ENCODE data around the gene LRMDA.

Gene LRMDA

DNA sequence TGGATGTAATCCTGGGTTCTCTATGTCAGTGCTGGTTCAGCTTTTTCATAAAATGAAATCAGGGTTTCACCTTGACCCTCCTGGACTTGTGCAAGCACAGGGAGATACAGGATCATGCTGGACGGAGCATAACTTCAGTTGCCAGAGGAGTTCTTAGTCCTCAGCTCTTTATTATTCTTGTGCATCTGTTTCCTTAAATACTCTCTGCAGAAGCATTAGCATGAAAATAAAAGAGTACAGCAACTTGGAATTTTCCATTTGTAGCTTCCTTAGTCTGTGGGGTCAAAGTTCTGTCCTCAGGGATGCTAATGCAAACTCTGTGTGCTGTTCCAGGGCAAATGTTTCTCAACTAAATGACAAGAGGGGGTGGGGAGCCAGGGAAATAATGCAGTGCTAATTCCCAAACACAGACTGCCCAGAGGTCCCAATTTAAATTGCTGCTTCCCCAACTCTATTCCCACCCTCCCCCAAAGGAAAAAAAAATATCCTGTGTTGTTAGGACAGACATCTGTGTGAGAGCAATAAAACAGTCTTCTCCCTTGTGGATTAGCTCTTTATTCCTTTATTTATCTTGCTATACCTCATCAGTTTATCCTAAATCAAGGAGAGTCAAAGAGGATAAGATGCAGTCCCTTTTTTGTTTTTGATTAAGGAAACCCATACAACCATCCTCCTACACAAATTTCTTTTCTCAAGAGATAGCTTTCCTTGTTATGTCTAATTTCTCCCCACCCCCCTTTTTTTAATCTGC is 905.0 kb downstream of the LRMDA start:
- no peak for DNase-seq

DNA sequence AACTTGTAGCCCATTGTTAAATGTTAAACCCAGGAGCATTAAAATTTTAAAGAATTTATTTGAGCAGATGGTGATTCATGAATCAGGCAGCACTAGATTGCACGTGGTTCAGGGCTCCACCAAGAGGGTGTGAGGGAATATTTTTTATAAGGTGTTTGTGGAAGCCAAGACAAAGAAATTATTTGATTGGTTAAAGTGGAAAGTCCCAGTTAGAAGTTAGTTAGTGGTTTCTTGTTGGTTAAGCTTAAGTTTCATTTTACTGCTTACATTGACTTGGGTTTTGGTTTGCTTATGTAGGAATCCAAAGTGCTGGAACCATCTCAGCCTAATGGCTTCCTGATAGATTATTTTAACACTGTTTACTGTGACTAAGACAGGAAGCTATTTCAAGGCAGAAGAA is 906.2 kb downstream of the LRMDA start:
- DNase-seq = no peak

DNA sequence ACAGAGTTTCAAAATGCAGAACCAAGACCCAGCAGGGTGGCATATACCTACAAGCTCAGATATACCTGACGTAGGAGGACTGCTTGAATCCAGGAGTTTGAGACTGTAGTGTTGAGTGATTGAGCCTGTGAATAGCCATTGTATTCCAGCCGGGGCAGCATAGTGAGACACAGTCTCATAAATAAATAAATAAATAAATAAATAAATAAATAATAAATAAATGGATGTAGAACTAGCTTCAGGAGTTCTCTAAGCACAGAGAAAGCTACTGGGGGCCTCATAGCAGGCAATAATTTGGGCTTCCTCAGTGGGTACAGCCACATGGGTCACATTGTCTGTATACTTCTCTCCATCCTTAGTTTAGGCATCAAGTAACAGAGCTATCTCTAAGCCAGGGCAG is 906.8 kb downstream of the LRMDA start:
- DNase-seq = no peak

DNA sequence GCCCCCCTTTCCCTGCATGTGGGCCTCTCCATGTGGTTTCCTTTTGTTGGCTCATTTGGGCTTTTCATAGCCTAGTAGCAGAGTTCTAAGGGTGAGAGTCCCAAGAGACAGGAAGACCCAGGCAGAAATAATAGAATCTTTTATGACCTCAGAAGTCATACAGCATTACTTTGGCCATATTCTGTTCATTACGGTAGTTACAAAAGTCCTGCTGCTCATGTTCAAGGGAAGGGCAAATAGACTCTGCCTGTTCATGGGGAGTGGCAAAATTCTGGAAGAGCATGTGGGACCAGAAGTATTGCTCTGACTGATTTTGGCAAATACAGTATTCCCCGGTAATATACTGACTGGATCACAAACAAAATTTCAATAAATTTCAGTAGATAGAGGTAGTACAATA is 910.3 kb downstream of the LRMDA start:
- DNase-seq = no peak

DNA sequence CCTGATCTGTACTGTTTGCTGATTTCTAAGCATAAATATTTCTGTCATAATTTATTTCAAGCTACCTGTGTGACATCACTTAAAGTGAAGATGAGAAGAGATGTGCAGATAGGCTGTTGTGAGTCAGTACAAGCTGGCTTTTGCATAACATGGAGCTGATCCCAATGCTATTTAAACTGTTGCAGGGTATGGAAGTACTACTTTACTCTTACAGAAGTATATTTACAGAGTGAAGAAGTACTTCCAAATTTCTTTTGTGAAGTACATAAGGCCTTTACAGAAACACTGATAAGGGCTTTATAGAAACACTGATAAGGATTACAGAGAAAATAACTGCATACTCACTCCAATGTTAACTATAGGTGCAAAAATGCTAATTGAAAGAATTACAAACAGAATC is 911.6 kb downstream of the LRMDA start:
- DNase-seq = no peak

DNA sequence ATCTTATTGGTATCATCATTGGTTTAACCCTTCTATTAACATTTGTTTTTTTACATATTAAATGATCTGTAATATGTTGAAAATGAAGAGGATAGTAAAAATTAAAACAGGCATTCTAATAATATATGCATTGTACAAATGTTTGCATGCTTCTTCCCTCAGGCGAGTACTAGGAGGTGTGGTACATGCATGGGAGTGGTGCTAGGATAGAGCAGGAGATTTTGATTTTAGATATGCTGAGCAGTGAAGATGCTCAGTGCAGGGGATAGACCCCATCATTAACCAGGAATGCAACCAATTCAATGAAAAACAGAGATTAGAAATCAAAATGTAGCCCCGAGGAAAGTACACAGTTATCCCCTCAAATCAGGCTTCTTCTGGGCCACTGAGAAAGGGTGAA is 916.4 kb downstream of the LRMDA start:
- no peak for DNase-seq

DNA sequence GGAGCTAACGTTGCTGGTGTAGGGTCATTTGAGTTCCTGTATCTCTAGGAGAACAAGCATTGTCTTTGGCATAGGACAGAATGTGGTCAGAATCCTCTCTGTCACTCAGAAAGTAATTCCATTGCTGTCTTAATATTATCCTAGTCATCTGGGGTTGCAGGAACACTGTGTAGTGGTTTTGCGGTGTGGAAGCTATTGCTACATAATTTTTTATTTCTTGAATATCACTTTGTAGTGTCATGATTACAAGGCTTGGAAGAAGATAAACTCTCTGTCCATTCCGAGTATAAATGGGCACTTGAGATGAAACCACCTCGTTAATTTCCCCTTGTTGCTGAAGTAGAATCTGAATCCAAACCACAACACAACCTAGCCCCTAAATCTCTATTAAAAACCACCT is 919.2 kb downstream of the LRMDA start:
- no peak for DNase-seq

DNA sequence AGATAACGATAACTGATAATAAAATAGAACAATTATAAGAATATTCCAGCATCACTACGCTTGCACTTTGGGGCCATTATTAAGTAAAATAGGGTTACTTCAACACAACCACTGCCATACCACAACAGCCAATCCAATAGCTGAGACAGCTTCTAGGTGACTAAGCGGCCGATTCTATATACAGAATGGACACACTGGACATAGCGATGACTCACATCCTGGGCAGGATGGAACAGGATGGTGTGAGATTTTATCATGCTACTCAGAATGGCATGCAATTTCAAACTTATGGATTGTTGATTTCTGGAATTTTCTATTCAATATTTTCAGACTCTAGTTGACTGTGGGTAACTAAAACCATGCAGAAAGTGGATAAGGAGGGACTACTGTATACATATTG is 920.9 kb downstream of the LRMDA start:
- DNase-seq = no peak

DNA sequence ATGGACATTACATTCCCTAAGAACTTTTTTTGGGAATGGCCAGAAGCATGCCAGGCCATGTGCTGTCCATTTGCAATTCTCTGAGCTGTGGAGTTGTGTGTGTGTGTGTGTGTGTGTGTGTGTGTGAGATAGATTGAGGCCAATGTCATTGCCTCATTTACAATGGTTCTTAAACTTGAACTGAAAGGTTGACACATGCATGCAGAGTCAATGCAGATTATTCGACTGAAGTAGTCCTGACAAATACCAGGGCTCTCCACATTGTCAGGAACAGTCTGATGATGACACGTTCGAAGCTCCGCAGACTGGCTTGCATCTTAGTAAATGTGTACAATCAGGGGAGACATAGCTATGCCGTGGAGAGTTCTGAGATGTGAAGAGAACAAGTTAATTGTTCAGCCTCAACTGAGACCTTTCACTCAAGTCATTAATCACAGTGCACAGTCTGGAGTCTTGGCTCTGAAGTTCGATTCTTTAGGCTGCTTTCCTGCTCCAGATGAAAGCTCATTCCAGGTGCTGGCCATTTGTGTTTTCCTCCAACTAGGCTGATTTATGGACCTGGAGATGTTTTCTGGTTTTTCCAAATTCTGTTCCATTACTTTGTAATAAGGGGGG is 921.9 kb downstream of the LRMDA start:
- DNase-seq = no peak

DNA sequence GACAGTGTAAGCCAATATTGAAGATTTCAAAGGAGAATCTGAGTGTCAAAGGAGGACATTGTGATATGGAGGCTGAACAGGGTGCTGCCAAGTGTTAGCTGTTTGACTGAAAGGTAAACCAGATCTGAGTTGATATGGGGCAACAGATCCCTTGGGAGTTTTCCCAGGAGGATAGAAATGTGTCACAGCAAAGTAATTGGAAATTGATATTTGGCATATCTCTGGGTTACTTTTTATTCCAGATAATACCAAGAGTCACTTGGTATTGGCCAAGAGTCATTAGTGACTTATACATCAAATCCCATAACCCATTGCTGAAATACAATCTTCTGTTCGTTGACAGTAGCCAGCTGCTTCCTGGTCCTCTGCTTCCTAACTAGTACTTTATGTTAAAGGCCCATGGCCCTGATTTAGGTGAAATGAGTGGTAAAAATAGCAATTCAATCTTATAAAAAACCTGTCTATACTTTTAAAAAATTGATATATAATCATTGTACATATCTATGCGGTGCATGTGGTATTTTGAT is 922.9 kb downstream of the LRMDA start:
- no peak for DNase-seq

DNA sequence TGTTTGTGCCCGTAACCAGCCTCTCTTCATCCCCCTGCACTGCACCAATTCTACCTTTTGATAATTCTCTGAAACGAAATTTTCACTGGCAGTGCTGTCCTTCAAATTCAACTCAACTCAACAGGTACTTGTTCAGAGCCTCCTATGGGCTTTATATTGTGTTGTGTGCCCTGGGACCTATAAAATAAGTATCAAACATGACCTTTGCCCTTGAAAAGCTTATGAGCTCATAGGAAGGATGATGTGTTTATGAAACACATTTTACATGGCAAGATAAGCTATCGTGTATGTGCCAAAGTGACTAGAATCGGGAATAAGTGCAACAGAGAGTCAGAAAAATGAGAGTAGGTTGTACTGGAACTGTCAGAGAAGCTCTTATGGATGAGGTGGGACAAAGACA is 923.5 kb downstream of the LRMDA start:
- no peak for DNase-seq

DNA sequence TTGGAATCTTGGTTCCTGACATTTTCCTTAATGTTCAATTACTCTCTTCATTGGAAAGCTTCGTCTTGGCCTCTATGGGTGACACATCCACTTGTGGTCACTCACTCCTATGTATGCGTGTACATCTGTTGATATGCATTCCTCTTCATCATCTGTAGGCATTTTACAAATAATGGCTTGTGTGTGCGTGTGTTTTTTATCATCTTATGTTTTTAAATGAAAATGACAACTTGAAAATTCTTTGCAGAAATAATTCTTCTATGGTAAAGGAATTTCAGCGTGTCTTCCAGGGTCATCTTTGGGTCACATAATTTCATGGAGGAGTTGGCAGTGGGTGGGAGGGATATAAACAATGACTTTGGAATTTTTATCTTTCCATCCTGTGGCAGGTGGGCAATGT is 925.1 kb downstream of the LRMDA start:
- DNase-seq = no peak

DNA sequence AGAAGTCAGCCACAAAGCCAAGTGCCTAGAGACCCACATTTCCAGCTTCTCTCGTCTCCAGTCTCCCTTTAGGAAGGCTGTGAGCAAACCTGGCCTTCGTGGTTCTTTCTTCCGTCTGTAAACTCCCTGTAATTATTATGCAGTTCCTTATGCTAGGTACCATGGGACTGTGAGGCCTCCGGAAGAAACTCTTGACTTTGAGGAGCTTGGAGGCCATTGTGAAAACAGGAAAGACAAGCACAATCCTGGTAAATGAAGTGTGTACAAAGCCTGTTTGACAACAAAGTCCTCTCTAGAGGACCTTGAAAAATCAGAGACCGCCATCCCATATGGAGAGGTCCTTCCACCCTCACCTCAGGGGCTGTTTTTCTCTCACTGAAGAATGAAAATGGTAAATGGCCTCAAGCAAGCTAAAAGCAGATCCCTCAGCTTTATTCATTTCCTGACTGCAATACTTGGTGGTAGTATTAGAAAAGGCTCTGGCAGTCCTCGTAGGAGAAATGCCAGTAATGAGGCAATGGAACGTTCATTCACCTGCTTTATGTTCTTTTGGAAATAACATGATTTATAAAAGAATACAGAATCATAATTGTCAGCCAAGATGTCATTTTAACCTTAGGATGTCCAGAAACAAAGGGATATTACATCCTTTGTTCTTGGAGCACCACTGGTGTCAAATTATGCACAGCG is 926.4 kb downstream of the LRMDA start:
- DNase-seq = no peak

DNA sequence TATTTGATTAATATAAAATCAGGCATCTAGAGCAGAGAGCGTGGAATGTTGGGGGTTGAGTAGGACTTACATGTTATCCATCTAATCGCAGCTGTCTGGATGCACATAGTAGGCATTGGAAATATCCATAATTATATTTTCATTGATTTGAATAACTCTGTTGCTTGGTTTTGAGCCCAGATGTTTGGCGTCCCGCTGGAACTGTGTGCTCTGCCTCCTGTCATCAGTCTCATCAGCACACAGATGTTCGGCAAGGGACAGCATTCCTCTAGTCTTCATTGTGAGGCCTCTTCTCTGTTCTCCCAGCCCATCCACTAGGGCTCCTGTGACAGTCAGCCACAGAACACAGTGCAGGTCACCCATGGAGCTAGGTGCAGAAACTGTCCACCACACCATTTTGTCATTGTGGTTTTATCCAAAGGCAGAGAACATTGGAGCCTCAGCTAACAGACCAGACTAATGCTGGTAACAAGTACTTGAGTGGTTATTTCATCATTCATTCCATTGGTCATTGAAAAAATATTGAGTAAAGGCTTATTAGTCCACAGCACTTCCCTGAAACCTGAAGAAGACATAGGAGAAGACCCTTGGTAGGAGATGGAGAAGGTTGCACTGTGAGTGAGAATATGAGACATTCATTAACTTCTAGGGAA is 927.4 kb downstream of the LRMDA start:
- no peak for DNase-seq

DNA sequence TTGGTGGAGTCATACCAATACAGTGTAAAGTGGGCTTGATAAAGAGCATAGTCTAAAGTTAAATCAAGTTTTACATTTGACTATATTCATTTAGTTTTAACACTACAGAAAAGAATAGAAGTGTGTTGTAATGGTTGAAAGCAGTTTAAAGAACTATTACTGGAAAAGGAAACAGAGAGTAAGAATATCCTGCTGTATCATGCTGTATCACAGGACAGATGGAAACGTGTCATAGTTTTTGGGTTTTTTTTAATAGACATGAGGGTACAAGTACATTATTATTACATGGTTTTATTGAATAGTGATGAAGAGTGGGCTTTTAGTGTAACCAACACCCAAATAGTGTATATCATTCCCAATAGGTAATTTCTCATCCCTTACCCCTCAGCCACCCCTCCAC is 944.3 kb downstream of the LRMDA start:
- no peak for DNase-seq

DNA sequence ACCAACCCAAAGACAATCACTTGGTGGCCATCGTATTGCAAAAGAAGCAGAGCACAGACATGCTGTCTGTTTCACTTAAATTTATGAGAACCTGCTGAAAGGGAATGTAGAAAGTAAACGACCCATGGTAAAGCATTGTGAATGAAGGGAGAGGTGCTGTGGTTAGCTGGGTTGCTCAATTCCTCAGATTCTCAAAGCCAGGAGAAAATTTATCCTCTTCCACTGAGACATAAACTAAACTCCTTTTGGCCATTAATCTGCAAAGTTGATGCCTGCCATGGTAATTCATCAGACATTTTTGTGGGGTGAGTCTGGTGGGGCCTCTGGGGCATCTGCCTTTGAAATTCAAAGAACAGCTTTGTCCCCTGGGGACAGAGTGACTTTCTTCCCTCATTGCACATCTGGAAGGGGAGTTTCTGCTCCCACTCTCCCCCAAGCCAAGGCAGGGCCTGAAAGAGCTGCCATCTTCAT is 951.0 kb downstream of the LRMDA start:
- DNase-seq = no peak

DNA sequence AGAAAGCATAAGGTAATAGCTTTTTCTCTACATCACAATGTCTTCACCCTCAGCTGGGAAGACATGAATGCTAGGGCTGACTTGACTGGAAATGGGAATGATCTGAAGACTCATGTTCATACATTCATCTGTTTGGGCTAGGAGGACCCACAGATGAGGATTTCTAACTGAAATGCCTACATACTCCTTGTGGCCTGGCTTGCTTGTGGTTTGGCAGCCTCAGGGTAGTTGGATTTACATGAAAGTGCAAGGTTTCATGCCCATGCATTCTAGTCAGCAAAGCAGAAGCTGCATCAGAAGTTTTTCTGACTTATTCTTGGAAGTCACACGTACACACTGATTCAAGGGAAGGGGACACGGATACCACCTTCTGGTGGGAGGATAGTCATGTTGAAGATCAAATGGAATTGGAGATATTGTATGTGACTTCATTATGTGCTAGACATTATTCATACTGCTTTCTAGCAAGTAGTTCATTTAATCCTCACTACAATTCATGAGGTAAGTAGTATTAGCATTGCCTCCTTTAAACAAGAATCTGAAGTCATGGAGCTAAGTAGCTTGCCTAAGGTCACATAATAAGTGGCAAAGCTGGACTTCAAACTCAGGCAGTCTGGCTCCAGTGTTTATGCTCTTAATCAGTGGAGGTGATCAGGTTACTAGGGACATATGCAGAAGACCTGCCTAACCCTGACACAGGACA is 957.0 kb downstream of the LRMDA start:
- no peak for DNase-seq

DNA sequence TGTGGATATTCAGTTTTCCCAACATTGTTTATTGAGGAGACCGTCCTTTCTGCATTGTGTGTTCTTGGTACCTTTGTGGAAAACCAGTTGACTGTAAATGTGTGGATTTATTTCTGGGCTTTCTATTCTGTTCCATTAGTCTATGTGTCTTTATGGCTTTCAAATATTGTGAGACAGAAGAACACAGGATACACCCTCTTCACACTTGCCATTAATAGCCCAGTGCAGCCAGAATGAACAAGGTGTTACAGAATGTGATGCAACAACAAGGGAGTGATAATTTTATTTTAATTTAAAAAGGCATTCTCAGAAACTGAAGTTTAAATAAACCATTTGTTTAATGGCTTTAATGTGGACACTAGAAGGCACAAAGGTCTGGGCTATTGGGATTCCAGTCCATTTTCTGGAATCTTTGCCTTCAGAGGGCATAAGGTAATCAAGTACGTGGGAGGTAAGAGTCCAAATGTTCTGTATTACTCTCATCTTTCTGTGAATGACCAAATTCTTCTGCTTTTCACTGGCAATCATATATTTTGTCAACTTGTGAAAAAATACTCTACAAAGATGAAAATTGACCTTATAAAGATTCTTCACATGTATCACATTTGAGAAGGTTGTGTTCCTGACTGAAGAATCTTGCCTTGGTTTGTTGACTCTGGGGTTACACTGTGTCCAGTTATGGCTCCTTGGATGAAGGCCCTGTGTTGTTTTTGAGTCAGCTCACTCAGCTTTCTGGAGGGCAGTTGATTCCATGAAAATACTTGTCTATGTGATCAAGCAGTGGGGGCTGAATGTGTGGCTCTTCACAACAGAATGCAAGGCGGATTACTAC is 962.7 kb downstream of the LRMDA start:
- DNase-seq = no peak

DNA sequence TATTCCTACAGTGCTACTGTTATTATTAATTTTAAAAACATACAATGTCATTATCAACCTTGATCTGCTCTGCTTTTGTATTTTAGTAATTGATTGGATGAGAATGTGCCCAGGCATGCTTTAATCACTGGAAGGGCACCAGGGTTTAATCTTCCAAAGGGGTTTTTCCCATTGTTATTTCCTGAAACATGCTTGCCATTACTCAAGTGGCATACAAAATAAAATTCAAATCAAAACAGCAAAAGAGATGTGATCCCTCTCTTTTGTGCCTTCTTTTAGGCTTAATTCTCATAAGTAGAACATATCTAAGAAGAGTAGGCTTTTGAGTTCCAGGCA is 963.3 kb downstream of the LRMDA start:
- no peak for DNase-seq

DNA sequence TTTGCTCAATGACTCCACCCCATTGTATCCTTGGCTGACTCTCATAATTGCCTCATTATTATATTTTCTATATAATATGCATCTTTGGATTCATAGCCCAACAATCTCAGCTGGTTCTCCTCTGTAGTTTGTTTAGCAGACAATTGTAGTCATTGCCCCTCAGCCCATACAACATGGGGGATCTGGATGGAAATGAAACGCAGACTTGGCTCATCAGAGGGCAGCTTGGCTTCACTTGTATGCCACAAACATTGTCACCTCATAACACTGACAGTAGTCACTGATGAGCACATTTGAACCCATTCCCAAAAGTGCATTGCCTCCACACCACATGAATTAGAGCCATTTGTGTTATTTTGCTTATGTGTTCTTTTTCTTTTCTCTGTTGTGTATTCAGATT is 963.8 kb downstream of the LRMDA start:
- DNase-seq = no peak

DNA sequence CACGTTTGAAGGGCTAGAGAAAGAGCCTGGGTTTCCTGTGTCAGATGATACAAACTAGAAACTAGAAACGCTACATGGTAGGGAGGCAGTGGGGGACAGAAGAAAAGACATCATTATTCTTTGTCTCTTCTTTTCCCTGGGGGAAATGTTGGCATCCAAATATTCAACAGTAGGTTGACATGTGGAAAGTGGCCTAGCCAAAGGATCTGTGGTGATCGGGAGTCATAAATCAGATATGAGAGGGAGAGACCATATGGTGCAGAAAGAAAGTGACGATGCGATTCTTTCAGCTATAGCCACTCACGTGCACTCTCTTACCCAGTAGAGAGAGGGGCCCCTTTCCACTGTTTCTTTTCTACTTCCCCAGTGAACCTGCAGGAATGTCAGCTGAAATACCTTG is 964.7 kb downstream of the LRMDA start:
- no peak for DNase-seq

Data from activated CD4-positive, alpha-beta T cell treated with anti-CD3 and anti-CD28 coated beads, Interleukin-10, Interleukin-2, amounts not matched to agents 100 ng/mL and 50 ng/mL, durations not matched to agents 16 hours and 8 hours (primary cell).